MM.1S (cell line): Measurements from ENCODE around the gene ATXN10.

Experiments
- EZH2 ChIP-seq: fragments of 300-600 bp; sonication (generic); optimal IDR thresholded peaks from 2 replicates; pipeline ENCODE3; 2017; ENCODE audit warnings: low read depth, mild to moderate bottlenecking, antibody characterized with exemption, low read length, mixed read lengths
- TF ChIP-seq, protein P1 (sequence below): fragments of 300-600 bp; sonication (generic); IDR thresholded peaks from 2 replicates; pipeline ENCODE4 v1.5.1; 2016; ENCODE audit warnings: antibody characterized with exemption, low read length, mixed read lengths

DNA sequence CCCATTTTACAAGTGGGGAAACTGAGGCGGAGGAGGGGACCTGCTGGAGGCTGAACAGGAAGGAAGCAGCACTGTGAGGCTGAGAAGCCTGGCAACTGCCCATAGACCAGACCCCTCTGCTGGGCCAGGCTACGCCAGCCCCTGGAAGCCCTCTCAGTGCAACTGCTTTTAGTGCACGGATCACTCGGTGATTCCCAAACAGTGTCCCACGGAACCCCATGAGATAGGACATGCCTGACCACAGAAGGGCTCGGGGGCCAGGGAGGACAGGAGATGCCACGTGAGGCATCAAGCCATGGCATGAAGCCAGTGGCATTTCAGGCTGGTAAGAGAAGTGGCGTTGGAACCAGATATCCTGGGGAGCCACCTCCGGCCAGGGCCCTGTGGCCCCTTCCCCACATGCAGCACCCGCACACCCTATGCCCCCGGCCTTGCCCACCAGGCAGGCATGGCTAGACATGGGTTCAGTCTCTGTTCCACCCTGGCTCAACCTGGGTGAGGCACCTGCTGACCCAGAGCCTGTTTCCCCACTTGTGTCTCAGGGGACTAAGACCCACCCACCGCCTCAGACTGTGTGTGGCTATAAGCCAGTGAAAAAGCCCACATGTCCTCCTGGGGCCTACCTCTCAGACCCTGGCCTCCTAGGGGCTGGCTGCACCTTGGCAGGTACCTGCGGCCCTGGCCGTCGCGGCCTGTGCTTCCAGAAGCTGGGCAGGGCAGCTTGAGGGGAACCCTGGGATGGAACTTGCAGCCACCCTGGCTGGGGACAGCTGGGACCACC, 221.2 kb downstream of the ATXN10 start:
- TF ChIP-seq, protein P1, sequence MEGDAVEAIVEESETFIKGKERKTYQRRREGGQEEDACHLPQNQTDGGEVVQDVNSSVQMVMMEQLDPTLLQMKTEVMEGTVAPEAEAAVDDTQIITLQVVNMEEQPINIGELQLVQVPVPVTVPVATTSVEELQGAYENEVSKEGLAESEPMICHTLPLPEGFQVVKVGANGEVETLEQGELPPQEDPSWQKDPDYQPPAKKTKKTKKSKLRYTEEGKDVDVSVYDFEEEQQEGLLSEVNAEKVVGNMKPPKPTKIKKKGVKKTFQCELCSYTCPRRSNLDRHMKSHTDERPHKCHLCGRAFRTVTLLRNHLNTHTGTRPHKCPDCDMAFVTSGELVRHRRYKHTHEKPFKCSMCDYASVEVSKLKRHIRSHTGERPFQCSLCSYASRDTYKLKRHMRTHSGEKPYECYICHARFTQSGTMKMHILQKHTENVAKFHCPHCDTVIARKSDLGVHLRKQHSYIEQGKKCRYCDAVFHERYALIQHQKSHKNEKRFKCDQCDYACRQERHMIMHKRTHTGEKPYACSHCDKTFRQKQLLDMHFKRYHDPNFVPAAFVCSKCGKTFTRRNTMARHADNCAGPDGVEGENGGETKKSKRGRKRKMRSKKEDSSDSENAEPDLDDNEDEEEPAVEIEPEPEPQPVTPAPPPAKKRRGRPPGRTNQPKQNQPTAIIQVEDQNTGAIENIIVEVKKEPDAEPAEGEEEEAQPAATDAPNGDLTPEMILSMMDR = no peak
- no peak for TF ChIP-seq EZH2
